Gastrocnemius medialis (tissue), 4 donors: ENCODE results near the gene CIAO3.

ENCODE experiments used
- POLR2A ChIP-seq, 2 donors: fragments of 450-650 bp; IDR thresholded peaks; one replicate each; pipeline ENCODE4 v1.6.1; 2017; ENCODE audit warnings: antibody characterized with exemption in 2 of 2, mild to moderate bottlenecking in 2 of 2, moderate library complexity in 2 of 2
- TF ChIP-seq, protein P1 (sequence below), 5 experiments: fragments of 450-650 bp in 3 of 5; fragments of 200-600 bp in 2 of 5; sonication (generic) in 2 of 5; IDR thresholded peaks in 4 of 5; conservative IDR thresholded peaks in 1 of 5; 1 replicate in 4 of 5; 2 replicates in 1 of 5; pipeline ENCODE4 v1.5.1; 2016 to 2019; ENCODE audit warnings: antibody characterized with exemption in 5 of 5, mild to moderate bottlenecking in 3 of 5, moderate library complexity in 3 of 5

DNA sequence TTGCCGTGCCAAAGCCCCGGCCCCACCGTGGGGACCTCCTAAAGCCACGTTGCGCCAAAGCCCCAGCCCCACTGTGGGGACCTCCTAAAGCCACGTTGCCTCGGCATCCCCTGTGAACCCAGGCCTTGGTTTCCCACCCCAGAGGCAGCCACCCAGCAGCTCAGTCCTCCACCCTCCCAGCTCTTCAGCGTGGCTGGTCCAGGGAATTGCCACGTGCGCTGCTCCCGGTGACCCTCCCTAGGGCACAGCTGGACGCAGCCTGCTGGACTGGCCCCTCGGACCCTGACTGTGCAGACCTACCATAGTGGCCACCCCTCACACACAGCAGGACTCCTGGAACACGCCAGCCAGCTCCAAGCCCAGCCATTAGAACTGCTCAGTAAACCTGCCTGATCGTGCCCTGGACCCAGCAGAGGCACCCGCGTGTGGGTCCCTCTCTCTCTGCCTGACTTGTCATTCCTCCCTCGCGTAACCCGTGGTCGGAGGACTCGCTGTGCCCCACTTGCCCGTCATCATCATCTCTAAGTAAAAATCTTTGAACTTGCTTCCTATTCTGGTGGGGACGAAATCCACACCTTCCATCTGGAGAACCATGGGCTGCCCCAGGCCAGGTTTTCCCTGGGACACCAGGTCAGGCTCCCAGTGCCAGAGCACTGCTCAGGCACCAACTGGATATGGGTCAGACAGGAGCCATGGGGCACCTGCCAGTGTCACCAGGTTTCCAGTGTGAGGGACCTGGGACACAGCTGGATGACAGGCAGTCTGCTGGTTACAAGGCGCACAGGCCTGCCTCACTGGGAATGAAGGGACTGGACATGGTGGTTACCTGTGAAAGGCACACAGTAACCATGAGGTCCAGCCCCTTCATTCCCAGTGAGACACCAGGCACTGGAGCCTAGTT, 5.6 kb downstream of the CIAO3 start:
- TF ChIP-seq, protein P1, sequence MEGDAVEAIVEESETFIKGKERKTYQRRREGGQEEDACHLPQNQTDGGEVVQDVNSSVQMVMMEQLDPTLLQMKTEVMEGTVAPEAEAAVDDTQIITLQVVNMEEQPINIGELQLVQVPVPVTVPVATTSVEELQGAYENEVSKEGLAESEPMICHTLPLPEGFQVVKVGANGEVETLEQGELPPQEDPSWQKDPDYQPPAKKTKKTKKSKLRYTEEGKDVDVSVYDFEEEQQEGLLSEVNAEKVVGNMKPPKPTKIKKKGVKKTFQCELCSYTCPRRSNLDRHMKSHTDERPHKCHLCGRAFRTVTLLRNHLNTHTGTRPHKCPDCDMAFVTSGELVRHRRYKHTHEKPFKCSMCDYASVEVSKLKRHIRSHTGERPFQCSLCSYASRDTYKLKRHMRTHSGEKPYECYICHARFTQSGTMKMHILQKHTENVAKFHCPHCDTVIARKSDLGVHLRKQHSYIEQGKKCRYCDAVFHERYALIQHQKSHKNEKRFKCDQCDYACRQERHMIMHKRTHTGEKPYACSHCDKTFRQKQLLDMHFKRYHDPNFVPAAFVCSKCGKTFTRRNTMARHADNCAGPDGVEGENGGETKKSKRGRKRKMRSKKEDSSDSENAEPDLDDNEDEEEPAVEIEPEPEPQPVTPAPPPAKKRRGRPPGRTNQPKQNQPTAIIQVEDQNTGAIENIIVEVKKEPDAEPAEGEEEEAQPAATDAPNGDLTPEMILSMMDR (IDR thresholded peaks at IDR 0.05 in 4 of 5, conservative IDR thresholded peaks at IDR 0.05 in 1 of 5) = no peak
- no peak for TF ChIP-seq POLR2A (IDR thresholded peaks at IDR 0.05)
